Tibial artery (tissue), 4 donors: ENCODE data around the gene PARM1.

Experiments
- DNase-seq, 2 donors: peaks; one replicate each; pipeline ENCODE4 v3.0.0-alpha.2; 2019
- H3K27ac ChIP-seq, 2 donors: fragments of 200-600 bp; sonication (generic) in 1 of 2; 1 replicate in 1 of 2; 2 replicates in 1 of 2; pipeline ENCODE4 v1.5.1; 2018 to 2019; ENCODE audit warnings: mild to moderate bottlenecking in 1 of 2
- H3K27me3 ChIP-seq, 2 donors: fragments of 200-600 bp; sonication (generic) in 1 of 2; one replicate each; pipeline versions ENCODE4 v1.5.1 to v1.6.0; 2016 to 2019
- H3K36me3 ChIP-seq, 3 donors: fragments of 200-600 bp; sonication (generic) in 2 of 3; one replicate each; pipeline ENCODE4 v1.5.1; 2016 to 2019; ENCODE audit warnings: mild to moderate bottlenecking in 2 of 3
- H3K4me1 ChIP-seq, 4 donors: fragments of 200-600 bp; sonication (generic) in 2 of 4; 1 replicate in 3 of 4; 2 replicates in 1 of 4; pipeline ENCODE4 v1.5.1; 2016 to 2019
- H3K4me3 ChIP-seq, 2 donors: fragments of 200-600 bp; sonication (generic) in 1 of 2; 1 replicate in 1 of 2; 2 replicates in 1 of 2; pipeline ENCODE4 v1.5.1; 2018 to 2019; ENCODE audit warnings: mild to moderate bottlenecking in 2 of 2
- H3K9me3 ChIP-seq, 3 donors: fragments of 200-600 bp; sonication (generic) in 1 of 3; one replicate each; pipeline ENCODE4 v1.5.1; 2016 to 2019
- intact Hi-C: fragments of 100-400 bp; cut with DNase I; formaldehyde crosslinking; loops from one replicate; pipeline ENCODE4 v1.15.0; 2023; ENCODE audit warnings: low total_unique reads
- TF ChIP-seq, protein P1 (sequence below), 2 experiments: fragments of 200-600 bp in 1 of 2; fragments of 450-650 bp in 1 of 2; IDR thresholded peaks; one replicate each; pipeline ENCODE4 v1.5.1; 2017 to 2019; ENCODE audit warnings: antibody characterized with exemption in 2 of 2, mild to moderate bottlenecking in 1 of 2, moderate library complexity in 1 of 2

PARM1 gene

DNA sequence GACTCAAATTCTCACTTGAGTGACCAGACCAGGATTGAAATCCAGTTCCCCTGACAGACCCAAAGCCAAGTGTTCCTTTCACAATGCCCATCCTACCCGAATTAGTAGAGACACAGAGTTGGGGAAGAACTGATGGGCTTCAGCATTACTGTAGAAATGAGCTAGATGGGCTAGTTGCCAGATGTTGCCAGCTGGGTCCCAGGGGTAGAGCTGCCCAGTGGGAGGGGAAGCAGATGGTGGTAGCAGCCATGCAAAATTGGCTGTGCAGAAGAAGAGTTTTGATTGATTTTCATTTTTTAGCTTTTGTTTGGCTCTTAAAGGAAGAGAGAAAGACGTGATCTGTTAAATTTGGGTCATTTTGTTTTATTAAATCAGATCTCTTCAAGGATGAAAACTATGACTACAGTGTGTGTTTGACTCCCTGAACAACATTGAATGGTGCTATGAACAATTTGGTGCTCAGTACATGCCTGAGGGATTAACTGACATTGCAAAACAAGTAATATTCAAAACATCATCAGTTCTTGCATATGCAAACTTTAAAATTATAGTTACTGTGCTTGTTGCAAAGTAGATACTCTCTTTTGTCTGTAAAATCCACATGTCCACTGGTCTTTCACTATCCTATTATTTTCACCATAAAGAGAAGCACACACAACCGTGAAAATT lies 86.0 kb downstream of the PARM1 start:
- intact Hi-C loops = no loop called here
- no peak for DNase-seq
- Histone ChIP-seq H3K9me3 (no peaks in the 10 kb centered on the region), H3K4me1 (peaks cover 0 to 29% (median 4%) of the 10 kb centered on the region in 4 donors), H3K27ac (no peak overlapping the region), H3K27me3 (no peaks in the 10 kb centered on the region), H3K4me3 (no peak overlapping the region), H3K36me3 (peaks cover 6 to 16% (median 7%) of the 10 kb centered on the region in 3 donors)
- TF ChIP-seq, protein P1, sequence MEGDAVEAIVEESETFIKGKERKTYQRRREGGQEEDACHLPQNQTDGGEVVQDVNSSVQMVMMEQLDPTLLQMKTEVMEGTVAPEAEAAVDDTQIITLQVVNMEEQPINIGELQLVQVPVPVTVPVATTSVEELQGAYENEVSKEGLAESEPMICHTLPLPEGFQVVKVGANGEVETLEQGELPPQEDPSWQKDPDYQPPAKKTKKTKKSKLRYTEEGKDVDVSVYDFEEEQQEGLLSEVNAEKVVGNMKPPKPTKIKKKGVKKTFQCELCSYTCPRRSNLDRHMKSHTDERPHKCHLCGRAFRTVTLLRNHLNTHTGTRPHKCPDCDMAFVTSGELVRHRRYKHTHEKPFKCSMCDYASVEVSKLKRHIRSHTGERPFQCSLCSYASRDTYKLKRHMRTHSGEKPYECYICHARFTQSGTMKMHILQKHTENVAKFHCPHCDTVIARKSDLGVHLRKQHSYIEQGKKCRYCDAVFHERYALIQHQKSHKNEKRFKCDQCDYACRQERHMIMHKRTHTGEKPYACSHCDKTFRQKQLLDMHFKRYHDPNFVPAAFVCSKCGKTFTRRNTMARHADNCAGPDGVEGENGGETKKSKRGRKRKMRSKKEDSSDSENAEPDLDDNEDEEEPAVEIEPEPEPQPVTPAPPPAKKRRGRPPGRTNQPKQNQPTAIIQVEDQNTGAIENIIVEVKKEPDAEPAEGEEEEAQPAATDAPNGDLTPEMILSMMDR (IDR thresholded peaks at IDR 0.05) = no peak

DNA sequence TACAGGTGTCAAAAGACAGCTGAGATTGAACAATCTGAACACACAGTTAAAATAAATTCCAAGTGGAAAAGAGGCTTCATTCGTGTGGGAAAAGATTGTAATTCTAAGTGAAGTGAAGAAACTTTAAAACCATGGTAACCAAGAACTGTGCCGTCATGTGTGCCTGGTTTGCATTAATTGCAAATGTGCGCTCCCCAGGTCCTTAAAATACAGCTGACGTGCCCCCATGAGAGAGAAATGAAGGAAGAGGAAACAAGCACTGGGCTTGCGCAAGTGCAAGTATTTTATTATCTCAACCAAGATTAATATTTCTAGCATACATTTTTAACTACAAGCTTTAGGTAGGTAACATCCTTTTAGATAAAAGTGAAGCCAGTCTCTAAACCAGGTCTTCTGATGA lies 92.5 kb downstream of the PARM1 start:
- DNase-seq = no peak
- Histone ChIP-seq H3K4me1 (no peaks in the 10 kb centered on the region), H3K4me3 (no peak overlapping the region), H3K36me3 (peaks cover 0 to 3% (median 3%) of the 10 kb centered on the region in 3 donors), H3K27ac (no peak overlapping the region), H3K9me3 (no peaks in the 10 kb centered on the region), H3K27me3 (no peaks in the 10 kb centered on the region)
- intact Hi-C loops = no loop called here
- TF ChIP-seq, protein P1 (IDR thresholded peaks at IDR 0.05) = no peak

DNA sequence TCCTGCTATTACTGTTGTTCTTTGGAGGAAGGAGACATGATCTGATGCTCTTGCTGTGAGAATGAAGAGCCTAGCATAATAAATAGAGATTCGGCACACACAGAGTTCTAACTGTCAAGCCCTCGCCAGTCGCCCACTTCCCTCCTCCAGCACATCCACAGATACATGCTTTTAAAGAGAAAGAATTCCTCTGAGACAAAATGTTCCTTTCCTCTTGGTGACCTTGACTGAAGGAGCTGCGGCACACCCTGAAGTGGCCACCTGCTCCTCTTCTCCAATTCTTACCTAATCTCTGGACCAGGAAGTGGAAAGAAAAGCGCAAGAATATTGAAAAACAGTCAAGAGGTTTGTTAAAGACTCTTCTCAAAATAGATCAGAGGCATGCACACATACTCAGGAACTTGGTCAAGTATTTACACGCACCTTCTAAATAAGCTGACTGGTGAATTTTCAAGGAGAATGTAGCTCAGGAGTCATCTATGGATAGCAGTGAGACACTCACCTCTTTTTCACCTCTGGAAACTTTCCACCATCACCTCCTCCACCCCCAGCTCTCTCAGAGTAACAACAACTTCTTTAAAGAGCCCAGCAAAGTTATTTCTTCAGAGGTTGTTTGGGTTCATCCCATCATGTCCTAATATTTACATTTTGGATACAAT lies 95.4 kb downstream of the PARM1 start:
- H3K27ac ChIP-seq = no peak overlapping the region
- peaks cover 0 to 11% (median 0%) of the 10 kb centered on the region in 4 donors for H3K4me1 ChIP-seq
- intact Hi-C loops = no loop called here
- no peak for DNase-seq
- peaks cover 0 to 3% (median 3%) of the 10 kb centered on the region in 3 donors for H3K36me3 ChIP-seq
- no peaks in the 10 kb centered on the region for H3K27me3 ChIP-seq
- no peak overlapping the region for H3K4me3 ChIP-seq
- TF ChIP-seq, protein P1 (IDR thresholded peaks at IDR 0.05) = no peak
- no peaks in the 10 kb centered on the region for H3K9me3 ChIP-seq

DNA sequence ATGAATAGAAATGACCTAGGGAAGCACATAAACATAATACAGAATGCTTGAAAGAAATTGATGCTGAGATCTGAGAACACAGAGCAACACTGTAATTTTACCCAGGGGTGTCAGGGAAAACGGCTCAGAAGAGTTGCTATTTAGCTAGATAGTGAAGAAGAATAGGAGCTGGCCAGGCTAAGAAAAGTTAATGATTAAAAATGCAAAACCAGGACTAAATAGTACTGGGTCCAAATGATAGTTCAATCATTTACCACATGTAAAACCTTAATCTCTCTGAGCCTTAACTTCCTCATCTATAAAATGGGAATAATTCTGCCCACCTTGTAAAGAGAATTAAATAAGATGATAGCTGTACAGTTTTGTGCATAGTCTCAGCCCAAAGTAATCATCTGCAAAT lies 97.1 kb downstream of the PARM1 start:
- TF ChIP-seq, protein P1 (IDR thresholded peaks at IDR 0.05) = no peak
- no peak overlapping the region for H3K27ac ChIP-seq
- H3K27me3 ChIP-seq = no peaks in the 10 kb centered on the region
- peaks cover 5 to 11% (median 9%) of the 10 kb centered on the region in 3 donors for H3K36me3 ChIP-seq
- intact Hi-C loops = no loop called here
- H3K9me3 ChIP-seq = no peaks in the 10 kb centered on the region
- no peak for DNase-seq
- H3K4me3 ChIP-seq = no peak overlapping the region
- peaks cover 0 to 11% (median 0%) of the 10 kb centered on the region in 4 donors for H3K4me1 ChIP-seq

DNA sequence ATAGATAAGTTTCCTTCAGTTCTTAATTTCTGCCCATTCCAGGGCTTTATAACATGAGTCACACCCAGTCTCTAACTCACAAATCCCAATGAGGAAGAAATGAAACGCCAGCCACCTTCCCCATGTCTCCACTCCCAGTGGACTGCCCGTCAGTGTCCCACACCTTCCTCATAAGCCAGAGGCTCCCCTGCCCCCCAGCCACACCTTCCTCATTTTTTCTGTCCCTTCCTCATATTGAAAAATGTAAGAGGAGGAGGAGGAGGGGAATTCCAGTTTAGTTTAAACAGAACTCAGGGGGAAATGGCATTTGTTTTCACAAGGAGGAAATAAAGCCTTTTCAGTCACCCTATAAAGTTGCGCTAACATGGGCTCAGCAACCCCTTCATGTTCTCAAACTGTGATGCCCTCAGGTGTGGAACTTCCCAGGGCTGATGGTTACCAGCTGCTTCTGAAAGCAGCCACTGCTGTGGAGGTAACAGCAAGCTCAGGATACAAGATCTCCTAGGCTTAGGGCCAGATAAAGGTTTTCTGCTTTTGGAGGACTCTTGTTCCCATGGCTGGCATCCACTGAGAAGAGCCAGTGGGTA lies 97.8 kb downstream of the PARM1 start:
- intact Hi-C loops = no loop called here
- H3K4me1 ChIP-seq = peaks cover 0 to 11% (median 0%) of the 10 kb centered on the region in 4 donors
- no peaks in the 10 kb centered on the region for H3K27me3 ChIP-seq
- no peak for DNase-seq
- TF ChIP-seq, protein P1 (IDR thresholded peaks at IDR 0.05) = no peak
- no peak overlapping the region for H3K4me3 ChIP-seq
- H3K27ac ChIP-seq = no peak overlapping the region
- no peaks in the 10 kb centered on the region for H3K9me3 ChIP-seq
- H3K36me3 ChIP-seq = peaks cover 5 to 19% (median 9%) of the 10 kb centered on the region in 3 donors
